GM21619 (cell line): ENCODE data around the gene ARHGEF28.

ENCODE experiments used
- ATAC-seq: cut with Tn5 transposase; IDR thresholded peaks from one replicate; pipeline ENCODE4 v1.9.1; 2021; ENCODE audit not compliant: unreplicated experiment

ARHGEF28 gene

GRCh38 chr5:73954381-73954780 lies 328.4 kb downstream of the ARHGEF28 start:
- no peak for ATAC-seq

GRCh38 chr5:73955271-73955846 lies 329.4 kb downstream of the ARHGEF28 start:
- ATAC-seq, result no peak

- ATAC-seq, result no peak
Observed at GRCh38 chr5:73957397-73958001, 331.5 kb downstream of the ARHGEF28 start.

- no peak for ATAC-seq
Observed at GRCh38 chr5:73958037-73958436, 332.0 kb downstream of the ARHGEF28 start.

GRCh38 chr5:73960023-73960422 lies 334.0 kb downstream of the ARHGEF28 start:
- ATAC-seq, result no peak

- no peak for ATAC-seq
Observed at GRCh38 chr5:73960426-73960825, 334.4 kb downstream of the ARHGEF28 start.

GRCh38 chr5:73962801-73963425 lies 336.9 kb downstream of the ARHGEF28 start:
- no peak for ATAC-seq

- ATAC-seq, result no peak
Observed at GRCh38 chr5:73964352-73964865, 338.4 kb downstream of the ARHGEF28 start.

GRCh38 chr5:73966451-73966850 lies 340.5 kb downstream of the ARHGEF28 start:
- no peak for ATAC-seq

- no peak for ATAC-seq
Observed at GRCh38 chr5:73967347-73967746, 341.4 kb downstream of the ARHGEF28 start.

GRCh38 chr5:73968246-73968645 lies 342.2 kb downstream of the ARHGEF28 start:
- no peak for ATAC-seq

- ATAC-seq, result no peak
Observed at GRCh38 chr5:73968729-73969128, 342.7 kb downstream of the ARHGEF28 start.

GRCh38 chr5:73969195-73970036 lies 343.4 kb downstream of the ARHGEF28 start:
- no peak for ATAC-seq

GRCh38 chr5:73971326-73971725 lies 345.3 kb downstream of the ARHGEF28 start:
- ATAC-seq, result no peak

GRCh38 chr5:73973135-73973534 lies 347.1 kb downstream of the ARHGEF28 start:
- ATAC-seq, result no peak

- ATAC-seq, result no peak
Observed at GRCh38 chr5:73974871-73975360, 348.9 kb downstream of the ARHGEF28 start.

- no peak for ATAC-seq
Observed at GRCh38 chr5:73975845-73976244, 349.8 kb downstream of the ARHGEF28 start.

GRCh38 chr5:73977146-73977545 lies 351.1 kb downstream of the ARHGEF28 start:
- no peak for ATAC-seq

GRCh38 chr5:73979321-73979720 lies 353.3 kb downstream of the ARHGEF28 start:
- ATAC-seq, result no peak

- ATAC-seq, result no peak
Observed at GRCh38 chr5:73981704-73982103, 355.7 kb downstream of the ARHGEF28 start.

GRCh38 chr5:73983644-73984043 lies 357.6 kb downstream of the ARHGEF28 start:
- ATAC-seq, result no peak
